Anterior cingulate cortex (tissue), 58 donors: ENCODE results near the gene EIF4E.

Source experiments
- DNase-seq, 58 donors: peaks; one replicate each; lab custom pipeline; 2025; lab: John Stamatoyannopoulos, UW

The EIF4E gene

GRCh38 chr4:98928505-98929340 is at the start of gene EIF4E:
EIF4E (minus strand) TSS chr4:98929133; CDS start chr4:98929112, 21 bp downstream.
- peak; percentile 77 to 97 (median 93) for DNase-seq

- DNase-seq: no peak
Observed at GRCh38 chr4:98977557-98977956, 48.6 kb upstream of the EIF4E start.

GRCh38 chr4:98976716-98977115 is 47.8 kb upstream of the EIF4E start:
- DNase-seq: no peak

GRCh38 chr4:98969878-98970785 is 41.2 kb upstream of the EIF4E start:
- DNase-seq: no peak

- DNase-seq: peak in 2 of 58 donors; percentile 8 to 16
Observed at GRCh38 chr4:98967786-98968329, 38.9 kb upstream of the EIF4E start.

GRCh38 chr4:98966926-98967325 is 38.0 kb upstream of the EIF4E start:
- DNase-seq: no peak

GRCh38 chr4:98963538-98964433 is 34.9 kb upstream of the EIF4E start:
- DNase-seq: peak in 34 of 58 donors; percentile 2 to 67 (median 24)

- DNase-seq: no peak
Observed at GRCh38 chr4:98961770-98962169, 32.8 kb upstream of the EIF4E start.

- DNase-seq: no peak
Observed at GRCh38 chr4:98959411-98959810, 30.5 kb upstream of the EIF4E start.

- DNase-seq: no peak
Observed at GRCh38 chr4:98958065-98958464, 29.1 kb upstream of the EIF4E start.

- no peak for DNase-seq
Observed at GRCh38 chr4:98955229-98955628, 26.3 kb upstream of the EIF4E start.

GRCh38 chr4:98951710-98952109 is 22.8 kb upstream of the EIF4E start:
- DNase-seq: no peak

GRCh38 chr4:98950925-98951324 is 22.0 kb upstream of the EIF4E start:
- no peak for DNase-seq

GRCh38 chr4:98946359-98946758 is 17.4 kb upstream of the EIF4E start:
- DNase-seq: no peak

GRCh38 chr4:98945297-98945850 is 16.4 kb upstream of the EIF4E start:
- no peak for DNase-seq

- DNase-seq: peak in 4 of 58 donors; percentile 0 to 32 (median 16)
Observed at GRCh38 chr4:98939892-98940298, 11.0 kb upstream of the EIF4E start.

- no peak for DNase-seq
Observed at GRCh38 chr4:98939438-98939837, 10.5 kb upstream of the EIF4E start.

GRCh38 chr4:98937986-98938720 is 9.2 kb upstream of the EIF4E start:
- DNase-seq: peak in 2 of 58 donors; percentile 5 to 23

GRCh38 chr4:98935633-98936032 is 6.7 kb upstream of the EIF4E start:
- DNase-seq: no peak
